Upper lobe of left lung (tissue), 4 donors: ENCODE data around the gene SRGAP2B.
"Not testable (repeated sequence)": the region's sequence is repeated elsewhere in the genome, so short reads cannot be mapped to it uniquely, and the experiment has no call there.

ENCODE experiments used
- EP300 ChIP-seq, 4 donors: sonication (generic); formaldehyde crosslinking; IDR thresholded peaks; one replicate each; pipeline ENCODE4 v1.5.1; 2017; ENCODE audit warnings: antibody characterized with exemption in 4 of 4, control low read depth in 2 of 4
- POLR2AphosphoS5 ChIP-seq, 2 donors: sonication (generic); formaldehyde crosslinking; IDR thresholded peaks; one replicate each; pipeline ENCODE4 v1.5.1; 2017; ENCODE audit warnings: antibody characterized with exemption in 2 of 2
- TF ChIP-seq, protein P1 (sequence below), 6 experiments: fragments of 450-650 bp in 4 of 6; fragments of 200-600 bp in 2 of 6; sonication (generic) in 2 of 6; IDR thresholded peaks; one replicate each; pipeline ENCODE4 v1.5.1; 2016 to 2019; ENCODE audit warnings: antibody characterized with exemption in 6 of 6

DNA sequence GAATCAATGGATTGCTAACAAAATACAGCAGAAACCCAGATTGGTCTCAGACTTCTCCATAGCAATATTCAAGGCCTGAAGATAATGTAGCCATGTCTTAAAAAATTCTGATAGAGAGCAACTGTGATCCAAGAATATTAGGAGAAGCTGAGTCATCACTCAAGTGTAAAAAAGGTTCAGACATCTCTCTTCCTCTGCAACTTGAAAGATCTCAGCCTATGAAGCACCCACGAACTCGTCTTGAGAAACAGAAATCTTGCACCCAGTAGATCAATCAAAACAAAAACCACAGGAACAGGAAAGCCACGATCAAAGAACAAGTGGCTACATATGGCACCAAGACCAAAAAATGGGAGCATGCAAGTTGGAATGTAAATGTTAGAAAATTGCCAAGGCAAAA is 85.2 kb downstream of the SRGAP2B start:
- TF ChIP-seq, protein P1, sequence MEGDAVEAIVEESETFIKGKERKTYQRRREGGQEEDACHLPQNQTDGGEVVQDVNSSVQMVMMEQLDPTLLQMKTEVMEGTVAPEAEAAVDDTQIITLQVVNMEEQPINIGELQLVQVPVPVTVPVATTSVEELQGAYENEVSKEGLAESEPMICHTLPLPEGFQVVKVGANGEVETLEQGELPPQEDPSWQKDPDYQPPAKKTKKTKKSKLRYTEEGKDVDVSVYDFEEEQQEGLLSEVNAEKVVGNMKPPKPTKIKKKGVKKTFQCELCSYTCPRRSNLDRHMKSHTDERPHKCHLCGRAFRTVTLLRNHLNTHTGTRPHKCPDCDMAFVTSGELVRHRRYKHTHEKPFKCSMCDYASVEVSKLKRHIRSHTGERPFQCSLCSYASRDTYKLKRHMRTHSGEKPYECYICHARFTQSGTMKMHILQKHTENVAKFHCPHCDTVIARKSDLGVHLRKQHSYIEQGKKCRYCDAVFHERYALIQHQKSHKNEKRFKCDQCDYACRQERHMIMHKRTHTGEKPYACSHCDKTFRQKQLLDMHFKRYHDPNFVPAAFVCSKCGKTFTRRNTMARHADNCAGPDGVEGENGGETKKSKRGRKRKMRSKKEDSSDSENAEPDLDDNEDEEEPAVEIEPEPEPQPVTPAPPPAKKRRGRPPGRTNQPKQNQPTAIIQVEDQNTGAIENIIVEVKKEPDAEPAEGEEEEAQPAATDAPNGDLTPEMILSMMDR (IDR thresholded peaks at IDR 0.05) = not testable (repeated sequence)
- not testable (repeated sequence) for TF ChIP-seq EP300, POLR2AphosphoS5 (IDR thresholded peaks at IDR 0.05)
